Activated CD4-positive, alpha-beta T cell treated with anti-CD3 and anti-CD28 coated beads, Interleukin-2, Interleukin-4, amounts not matched to agents 100 ng/mL and 50 ng/mL, durations not matched to agents 16 hours and 8 hours (primary cell): ENCODE results near the gene GGTLC3.
"Not testable (repeated sequence)": the region's sequence is repeated elsewhere in the genome, so short reads cannot be mapped to it uniquely, and the experiment has no call there.

Experiments
- DNase-seq: peaks from one replicate; pipeline ENCODE4 v3.0.0-alpha.2; 2020; ENCODE audit warnings: low spot score

The GGTLC3 gene

DNA sequence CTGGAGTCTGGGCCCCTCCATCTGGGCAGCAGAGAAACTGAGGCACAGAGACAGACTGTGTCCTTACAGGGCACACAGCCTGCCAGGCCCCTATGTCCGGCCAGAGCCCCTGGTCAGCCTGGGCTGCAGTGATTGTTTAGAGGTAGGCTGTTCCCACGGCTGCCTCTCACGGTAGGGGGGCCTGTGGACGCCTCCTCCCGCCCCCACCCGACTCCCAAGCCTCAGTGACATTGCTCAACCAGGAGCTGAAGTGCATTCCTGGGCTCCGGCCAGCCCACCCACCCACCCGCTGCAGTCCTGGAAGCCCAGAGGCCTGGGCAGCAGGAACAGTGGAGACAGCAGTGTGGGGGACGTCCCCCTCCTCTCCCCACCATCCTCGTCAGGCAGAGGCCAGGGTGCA, 4.5 kb downstream of the GGTLC3 start:
- not testable (repeated sequence) for DNase-seq

DNA sequence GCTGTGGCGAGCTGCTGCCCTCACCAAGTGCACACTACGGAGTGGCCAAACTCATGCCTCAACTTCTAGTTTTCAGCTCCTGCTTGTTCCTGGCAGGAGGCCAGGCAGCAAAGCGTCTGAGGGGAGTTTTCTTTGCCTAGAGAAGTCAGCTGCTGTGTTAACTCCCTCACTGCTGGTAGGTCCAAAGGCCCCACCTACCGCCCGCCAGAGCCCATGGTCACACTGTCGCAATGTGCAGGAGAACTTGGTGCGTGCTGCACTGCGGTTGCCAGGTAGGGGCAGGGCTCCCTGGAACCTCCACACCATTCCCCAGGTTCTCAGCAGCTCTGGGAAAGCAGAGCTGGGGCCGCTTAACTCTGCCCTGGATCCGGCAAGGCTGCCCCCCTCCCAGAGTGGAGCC, 5.6 kb downstream of the GGTLC3 start:
- DNase-seq: not testable (repeated sequence)

DNA sequence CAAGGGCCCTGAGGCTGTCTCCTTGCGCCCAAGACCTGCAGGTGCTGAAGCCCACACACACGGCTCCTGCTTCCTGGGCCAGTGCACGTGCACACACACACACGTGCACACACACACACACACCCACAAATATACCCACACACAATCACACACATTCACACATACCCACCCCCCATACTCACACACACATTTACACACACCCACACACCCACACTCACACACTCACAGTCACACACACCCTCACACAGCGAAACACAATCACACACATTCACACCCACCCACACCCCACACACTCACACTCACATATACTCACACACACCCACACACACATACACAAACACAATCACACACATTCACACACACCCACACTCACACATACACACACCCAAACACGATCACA, 6.6 kb downstream of the GGTLC3 start:
- DNase-seq: not testable (repeated sequence)

DNA sequence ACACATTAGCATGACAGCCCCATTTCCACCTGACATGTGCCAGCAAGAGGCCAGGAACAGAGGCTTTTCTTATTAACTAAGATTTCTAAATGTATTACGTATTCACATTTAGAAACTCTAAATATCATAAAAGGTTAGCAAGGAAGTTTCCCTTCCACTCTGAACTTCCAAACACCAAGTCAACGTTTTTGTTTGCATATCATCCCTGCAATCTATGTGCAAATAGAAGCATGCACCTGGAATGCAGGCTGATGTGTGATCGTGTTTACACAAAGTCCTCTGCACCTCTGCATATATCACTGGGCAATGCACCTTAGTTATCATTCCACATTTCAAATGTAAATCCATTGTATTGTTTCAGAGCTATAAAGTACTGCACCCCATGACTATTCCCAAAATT, 21.7 kb downstream of the GGTLC3 start:
- DNase-seq: not testable (repeated sequence)
